ENCODE measurements around the gene WDR7. TPM values are rescaled to one million over a fixed set of nuclear protein-coding genes. Genes with fewer than 3 reads are reported as not detected.

WDR7 gene
- total and polyA plus RNA-seq, 2 donors = 9.1 to 70.8 TPM

- no peak overlapping the region for H3K27ac ChIP-seq (ENCODE audit: low read depth)
- WGBS = 84% methylated on average over 1 of the region's 1 CpG
- H3K4me3 ChIP-seq (ENCODE audit: low read depth, low read length) = no peak overlapping the region
- no peaks in the 10 kb centered on the region for H3K4me1 ChIP-seq (ENCODE audit: insufficient read depth)
- no peak for DNase-seq (ENCODE audit: extremely low spot score)
- no peaks in the 10 kb centered on the region for H3K36me3 ChIP-seq (ENCODE audit: insufficient read depth)
These were observed 69.9 kb downstream of the WDR7 start for GRCh38 chr18:56721031-56721430.

GRCh38 chr18:56721491-56721890 is 70.3 kb downstream of the WDR7 start:
- Histone ChIP-seq H3K4me1 (ENCODE audit: insufficient read depth) (no peaks in the 10 kb centered on the region), H3K4me3 (ENCODE audit: low read depth, low read length) (no peak overlapping the region), H3K36me3 (ENCODE audit: insufficient read depth) (no peaks in the 10 kb centered on the region), H3K27ac (ENCODE audit: low read depth) (no peak overlapping the region)
- DNase-seq (ENCODE audit: extremely low spot score) = no peak
- WGBS = 92% methylated on average over 3 of the region's 3 CpGs

DNA sequence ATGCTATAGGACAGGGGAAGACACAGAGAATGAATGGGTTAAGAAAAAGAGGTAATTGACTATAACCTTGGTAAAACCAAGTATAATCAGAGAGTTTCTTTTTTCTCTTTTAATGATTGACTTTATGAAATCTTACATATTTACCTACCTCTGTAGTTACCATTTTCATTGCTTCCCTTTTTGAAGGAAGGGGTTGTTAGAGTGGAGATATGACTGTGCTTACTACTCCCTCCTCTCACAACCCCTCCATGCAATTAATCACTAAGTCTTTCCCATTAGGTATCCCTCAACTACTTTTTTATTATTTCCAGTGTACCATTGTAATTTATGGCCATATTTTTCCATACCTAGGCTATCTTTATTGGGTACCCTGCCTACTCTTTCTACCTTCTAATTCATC is 71.4 kb downstream of the WDR7 start:
- no peak for DNase-seq (ENCODE audit: extremely low spot score)
- H3K36me3 ChIP-seq (ENCODE audit: insufficient read depth) = no peaks in the 10 kb centered on the region
- no peaks in the 10 kb centered on the region for H3K4me1 ChIP-seq (ENCODE audit: insufficient read depth)
- H3K4me3 ChIP-seq (ENCODE audit: low read depth, low read length) = no peak overlapping the region
- no peak overlapping the region for H3K27ac ChIP-seq (ENCODE audit: low read depth)

DNA sequence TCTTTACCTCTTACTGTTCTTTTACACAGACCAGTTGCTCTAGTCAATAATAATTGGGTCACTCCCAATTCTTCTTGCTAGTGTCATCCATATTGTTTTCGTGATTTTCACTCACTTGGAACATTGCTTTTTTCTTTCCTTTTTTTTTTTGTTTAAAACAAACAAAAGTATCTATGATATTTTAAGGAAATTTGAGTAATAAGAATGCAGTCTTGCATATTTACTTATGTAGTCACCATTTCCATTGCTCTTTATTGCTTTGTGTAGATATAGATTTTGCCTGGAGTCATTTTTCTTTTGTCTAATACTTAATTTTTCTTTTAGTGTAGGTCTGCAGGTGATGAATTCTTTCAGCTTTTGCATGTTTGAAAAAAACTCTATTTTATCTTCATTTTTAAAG is 71.9 kb downstream of the WDR7 start:
- DNase-seq (ENCODE audit: extremely low spot score) = no peak
- no peaks in the 10 kb centered on the region for H3K4me1 ChIP-seq (ENCODE audit: insufficient read depth)
- WGBS = 99% methylated on average over 1 of the region's 1 CpG
- H3K4me3 ChIP-seq (ENCODE audit: low read depth, low read length) = no peak overlapping the region
- H3K27ac ChIP-seq (ENCODE audit: low read depth) = no peak overlapping the region
- no peaks in the 10 kb centered on the region for H3K36me3 ChIP-seq (ENCODE audit: insufficient read depth)

GRCh38 chr18:56723706-56724105 is 72.5 kb downstream of the WDR7 start:
- Histone ChIP-seq H3K27ac (ENCODE audit: low read depth) (no peak overlapping the region), H3K4me3 (ENCODE audit: low read depth, low read length) (no peak overlapping the region), H3K36me3 (ENCODE audit: insufficient read depth) (no peaks in the 10 kb centered on the region), H3K4me1 (ENCODE audit: insufficient read depth) (no peaks in the 10 kb centered on the region)
- no peak for DNase-seq (ENCODE audit: extremely low spot score)
- 95% methylated on average over 2 of the region's 2 CpGs for WGBS

DNA sequence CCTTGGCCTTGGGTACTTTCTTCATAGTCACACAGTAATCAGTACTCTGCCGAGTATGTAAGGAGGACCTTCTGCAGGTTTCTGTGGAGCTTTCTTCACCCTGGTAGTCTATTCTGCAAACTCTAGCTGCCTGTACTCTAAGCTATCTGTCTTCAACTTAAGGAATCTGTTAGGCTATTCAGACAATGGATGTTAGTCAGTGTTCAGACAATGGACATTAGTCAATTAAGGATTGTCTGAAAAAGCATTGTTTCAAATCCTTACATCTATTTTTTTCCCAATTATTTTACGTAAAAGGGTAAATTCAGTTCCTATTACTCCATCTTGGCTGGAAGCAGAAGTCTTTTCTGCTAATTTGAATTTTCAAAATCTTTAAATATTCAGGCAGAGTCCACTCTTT is 75.7 kb downstream of the WDR7 start:
- Histone ChIP-seq H3K4me1 (ENCODE audit: insufficient read depth) (no peaks in the 10 kb centered on the region), H3K36me3 (ENCODE audit: insufficient read depth) (peaks cover 3% of the 10 kb centered on the region), H3K4me3 (ENCODE audit: low read depth, low read length) (no peak overlapping the region), H3K27ac (ENCODE audit: low read depth) (no peak overlapping the region)
- no peak for DNase-seq (ENCODE audit: extremely low spot score)
- 95% methylated on average over 2 of the region's 2 CpGs for WGBS

DNA sequence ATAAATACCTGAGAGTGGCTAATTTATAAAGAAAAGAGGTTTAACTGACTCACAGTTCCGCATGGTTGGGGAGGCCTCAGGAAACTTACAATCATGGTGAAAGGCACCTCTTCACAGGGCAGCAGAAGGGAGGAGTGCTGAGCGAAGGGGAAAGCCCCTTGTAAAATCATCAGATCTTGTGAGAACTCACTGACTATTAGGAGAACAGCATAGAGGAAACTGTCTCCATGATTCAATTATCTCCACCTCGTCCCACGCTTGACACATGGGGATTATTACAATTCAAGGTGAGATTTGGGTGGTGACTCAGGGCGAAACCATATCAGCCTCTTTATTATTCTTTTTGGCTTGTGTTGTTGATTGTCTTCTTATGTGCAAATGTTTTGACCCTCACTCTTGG is 76.2 kb downstream of the WDR7 start:
- WGBS = 78% methylated on average over 5 of the region's 5 CpGs
- DNase-seq (ENCODE audit: extremely low spot score) = no peak
- H3K27ac ChIP-seq (ENCODE audit: low read depth) = no peak overlapping the region
- no peak overlapping the region for H3K4me3 ChIP-seq (ENCODE audit: low read depth, low read length)
- H3K4me1 ChIP-seq (ENCODE audit: insufficient read depth) = no peaks in the 10 kb centered on the region
- H3K36me3 ChIP-seq (ENCODE audit: insufficient read depth) = peaks cover 3% of the 10 kb centered on the region

GRCh38 chr18:56728741-56729140 is 77.6 kb downstream of the WDR7 start:
- Histone ChIP-seq H3K4me3 (ENCODE audit: low read depth, low read length) (no peak overlapping the region), H3K27ac (ENCODE audit: low read depth) (no peak overlapping the region), H3K36me3 (ENCODE audit: insufficient read depth) (peaks cover 3% of the 10 kb centered on the region), H3K4me1 (ENCODE audit: insufficient read depth) (no peaks in the 10 kb centered on the region)
- DNase-seq (ENCODE audit: extremely low spot score) = no peak
- WGBS = 95% methylated on average over 3 of the region's 3 CpGs

DNA sequence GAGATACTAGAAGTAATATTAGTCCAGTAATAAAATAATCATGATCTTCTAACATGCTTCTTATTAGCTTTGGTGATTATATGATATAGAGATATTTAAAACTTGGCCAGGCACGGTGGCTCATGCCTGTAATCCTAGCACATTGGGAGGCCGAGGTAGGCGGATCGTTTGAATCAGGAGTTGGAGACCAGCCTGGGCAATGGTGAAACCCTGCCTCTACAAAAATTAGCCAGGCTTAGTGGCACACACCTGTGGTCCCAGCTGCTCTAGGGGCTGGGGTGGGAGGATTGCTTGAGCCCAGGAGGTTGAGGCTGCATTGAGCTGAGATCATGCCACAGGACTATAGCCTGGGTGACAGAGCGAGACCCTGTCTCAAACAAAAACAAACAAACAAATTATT is 87.0 kb downstream of the WDR7 start:
- no peaks in the 10 kb centered on the region for H3K36me3 ChIP-seq (ENCODE audit: insufficient read depth)
- no peak for DNase-seq (ENCODE audit: extremely low spot score)
- no peak overlapping the region for H3K4me3 ChIP-seq (ENCODE audit: low read depth, low read length)
- H3K4me1 ChIP-seq (ENCODE audit: insufficient read depth) = no peaks in the 10 kb centered on the region
- no peak overlapping the region for H3K27ac ChIP-seq (ENCODE audit: low read depth)
- WGBS = 87% methylated on average over 5 of the region's 5 CpGs

- no peaks in the 10 kb centered on the region for H3K4me1 ChIP-seq (ENCODE audit: insufficient read depth)
- no peak for DNase-seq (ENCODE audit: extremely low spot score)
- H3K4me3 ChIP-seq (ENCODE audit: low read depth, low read length) = no peak overlapping the region
- WGBS = 98% methylated on average over 2 of the region's 2 CpGs
- no peaks in the 10 kb centered on the region for H3K36me3 ChIP-seq (ENCODE audit: insufficient read depth)
- no peak overlapping the region for H3K27ac ChIP-seq (ENCODE audit: low read depth)
These were observed 88.6 kb downstream of the WDR7 start for GRCh38 chr18:56739731-56740130.

DNA sequence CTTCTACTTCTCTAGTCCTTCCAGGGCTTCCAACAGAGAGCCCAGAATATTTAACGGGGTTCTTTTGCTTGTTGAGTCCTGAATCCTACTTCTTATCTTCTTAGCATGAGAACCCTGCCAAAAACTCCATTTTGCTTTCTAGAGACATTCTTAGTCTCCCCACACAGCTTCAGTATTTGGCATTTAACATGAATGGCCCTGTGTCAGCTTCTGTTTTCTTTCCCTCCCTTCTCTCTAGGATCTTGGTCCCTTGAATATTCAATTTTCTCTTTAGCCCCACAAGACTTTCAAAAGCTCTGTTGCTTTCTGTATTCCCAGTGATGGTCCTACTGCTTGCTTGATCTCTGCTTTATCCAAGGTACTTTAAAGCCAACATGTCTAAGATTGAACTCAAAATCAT is 89.5 kb downstream of the WDR7 start:
- WGBS = 56% methylated on average over 1 of the region's 1 CpG
- DNase-seq (ENCODE audit: extremely low spot score) = no peak
- Histone ChIP-seq H3K4me3 (ENCODE audit: low read depth, low read length) (no peak overlapping the region), H3K36me3 (ENCODE audit: insufficient read depth) (no peaks in the 10 kb centered on the region), H3K4me1 (ENCODE audit: insufficient read depth) (no peaks in the 10 kb centered on the region), H3K27ac (ENCODE audit: low read depth) (no peak overlapping the region)

GRCh38 chr18:56741685-56742084 is 90.5 kb downstream of the WDR7 start:
- H3K4me1 ChIP-seq (ENCODE audit: insufficient read depth) = no peaks in the 10 kb centered on the region
- no peak overlapping the region for H3K4me3 ChIP-seq (ENCODE audit: low read depth, low read length)
- H3K27ac ChIP-seq (ENCODE audit: low read depth) = no peak overlapping the region
- no peak for DNase-seq (ENCODE audit: extremely low spot score)
- WGBS = 99% methylated on average over 1 of the region's 1 CpG
- no peaks in the 10 kb centered on the region for H3K36me3 ChIP-seq (ENCODE audit: insufficient read depth)

GRCh38 chr18:56743115-56743514 is 92.0 kb downstream of the WDR7 start:
- DNase-seq (ENCODE audit: extremely low spot score) = no peak
- Histone ChIP-seq H3K27ac (ENCODE audit: low read depth) (no peak overlapping the region), H3K4me1 (ENCODE audit: insufficient read depth) (no peaks in the 10 kb centered on the region), H3K36me3 (ENCODE audit: insufficient read depth) (no peaks in the 10 kb centered on the region), H3K4me3 (ENCODE audit: low read depth, low read length) (no peak overlapping the region)
- WGBS = 93% methylated on average over 4 of the region's 4 CpGs

GRCh38 chr18:56747032-56747658 is 96.0 kb downstream of the WDR7 start:
- H3K27ac ChIP-seq (ENCODE audit: low read depth) = no peak overlapping the region
- 91% methylated on average over 1 of the region's 1 CpG for WGBS
- no peaks in the 10 kb centered on the region for H3K36me3 ChIP-seq (ENCODE audit: insufficient read depth)
- no peaks in the 10 kb centered on the region for H3K4me1 ChIP-seq (ENCODE audit: insufficient read depth)
- no peak for DNase-seq (ENCODE audit: extremely low spot score)
- no peak overlapping the region for H3K4me3 ChIP-seq (ENCODE audit: low read depth, low read length)

DNA sequence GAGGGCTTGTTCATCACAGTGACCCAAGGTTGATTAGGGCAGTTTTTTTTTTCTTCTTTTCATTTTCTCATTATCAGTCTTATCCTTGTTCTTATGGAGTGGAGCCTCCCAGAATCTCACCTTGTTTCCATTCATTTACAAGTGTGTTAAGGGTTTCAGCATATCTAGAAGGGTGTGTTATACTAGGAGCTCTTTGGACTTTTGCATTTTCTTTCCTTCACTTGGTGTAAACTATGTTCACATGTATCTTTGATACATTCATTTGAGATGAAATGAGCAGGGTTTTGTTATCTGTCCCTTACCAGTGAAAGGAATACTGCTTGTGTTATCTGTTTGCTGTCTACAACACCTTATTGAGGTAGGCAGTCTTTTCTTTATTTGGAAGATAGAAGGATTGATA is 96.7 kb downstream of the WDR7 start:
- H3K4me1 ChIP-seq (ENCODE audit: insufficient read depth) = no peaks in the 10 kb centered on the region
- H3K4me3 ChIP-seq (ENCODE audit: low read depth, low read length) = no peak overlapping the region
- H3K27ac ChIP-seq (ENCODE audit: low read depth) = no peak overlapping the region
- no peaks in the 10 kb centered on the region for H3K36me3 ChIP-seq (ENCODE audit: insufficient read depth)
- DNase-seq (ENCODE audit: extremely low spot score) = no peak
